ENCODE measurements around the gene RASSF7.
"Not testable (repeated sequence)": the region's sequence is repeated elsewhere in the genome, so short reads cannot be mapped to it uniquely, and the experiment has no call there.

RASSF7 gene

GRCh38 chr11:567011-567628 is 6.3 kb downstream of the RASSF7 start:
- DNase-seq (ENCODE audit: low spot score) = no peak

- no peak for DNase-seq (ENCODE audit: low spot score)
Observed at GRCh38 chr11:567629-568292, 7.0 kb downstream of the RASSF7 start.

DNA sequence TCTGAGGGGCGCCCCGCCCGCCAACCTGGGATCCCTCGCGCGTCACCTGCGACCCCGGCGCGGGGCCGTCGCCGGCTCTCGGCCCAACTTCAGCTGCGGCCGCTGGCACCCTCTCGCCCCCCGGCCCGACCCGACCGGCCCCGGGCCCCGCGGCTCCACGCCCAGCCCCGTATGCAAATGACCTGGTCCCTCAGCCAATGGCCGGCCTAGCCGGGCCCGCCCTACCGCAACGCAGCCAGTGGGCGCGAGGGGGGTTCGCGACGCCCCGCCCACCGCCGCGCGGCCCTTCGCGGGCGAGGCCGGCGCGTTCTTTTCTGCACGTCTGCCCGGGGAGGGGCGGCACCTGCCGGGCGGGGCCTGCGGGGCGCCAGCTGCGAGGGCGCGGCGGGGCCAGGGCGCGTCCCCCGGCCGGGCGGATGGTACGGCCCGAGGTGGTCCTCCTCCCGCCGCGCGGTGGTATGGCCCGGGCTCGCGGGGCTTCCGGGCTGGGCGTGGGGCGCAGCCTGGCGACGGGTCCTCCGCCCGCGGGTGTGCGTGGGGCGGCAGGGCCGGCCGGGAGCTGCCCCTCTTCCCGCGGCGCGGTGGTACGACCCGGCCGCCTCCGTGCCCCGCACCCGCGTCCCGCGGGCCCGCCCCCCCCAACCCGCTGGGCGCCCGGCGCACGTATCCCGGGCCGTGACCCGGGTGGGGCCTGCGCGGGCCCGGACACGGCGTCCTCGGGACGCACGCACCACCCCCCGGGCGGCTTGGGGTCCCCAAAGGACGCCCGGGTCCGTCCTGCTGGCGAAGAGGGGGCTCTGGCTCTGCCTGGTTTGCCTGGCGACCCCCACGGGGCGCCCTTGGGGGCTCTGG is 7.8 kb downstream of the RASSF7 start:
- peak; percentile 96 for DNase-seq (ENCODE audit: low spot score)

- DNase-seq (ENCODE audit: low spot score) = no peak
Observed at GRCh38 chr11:569158-569885, 8.6 kb downstream of the RASSF7 start.

- no peak for DNase-seq (ENCODE audit: low spot score)
Observed at GRCh38 chr11:571802-572185, 11.0 kb downstream of the RASSF7 start.

GRCh38 chr11:573146-573759 is 12.5 kb downstream of the RASSF7 start:
- no peak for DNase-seq (ENCODE audit: low spot score)

- DNase-seq (ENCODE audit: low spot score) = not testable (repeated sequence)
Observed at GRCh38 chr11:574031-574570, 13.3 kb downstream of the RASSF7 start.

DNA sequence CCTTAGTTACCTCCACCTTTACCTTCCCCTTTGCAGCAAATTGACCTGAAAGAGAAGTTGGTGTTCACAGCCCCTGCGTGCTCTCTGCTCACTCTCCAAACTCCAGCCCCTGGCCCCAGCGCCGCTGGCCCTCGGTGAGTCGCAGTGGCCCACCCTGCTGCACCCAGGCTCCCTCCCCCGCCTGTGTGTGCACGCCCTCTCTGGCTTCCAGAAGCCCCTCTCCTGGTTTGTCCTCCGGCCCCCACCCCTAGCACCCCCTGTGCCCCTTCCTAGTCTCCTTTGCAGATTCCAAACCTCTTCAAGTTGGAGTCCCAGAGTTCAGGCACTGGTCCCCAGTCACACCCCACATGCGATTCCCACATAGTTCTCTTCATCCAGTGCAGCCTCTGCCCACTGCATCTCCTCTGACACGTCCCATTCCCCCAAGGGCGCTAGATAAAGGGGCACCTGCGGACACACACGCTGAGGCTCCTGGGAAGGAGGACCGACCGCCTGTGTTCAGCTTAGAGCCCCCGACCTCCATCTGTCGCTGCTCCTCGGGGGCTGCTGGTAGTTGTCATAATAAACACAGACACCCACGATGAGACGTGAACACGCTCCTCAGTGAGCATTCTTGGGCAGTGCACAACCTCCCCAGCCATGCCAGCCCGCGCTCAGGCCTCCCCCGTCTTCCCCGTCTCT is 14.0 kb downstream of the RASSF7 start:
- no peak for DNase-seq (ENCODE audit: low spot score)

DNA sequence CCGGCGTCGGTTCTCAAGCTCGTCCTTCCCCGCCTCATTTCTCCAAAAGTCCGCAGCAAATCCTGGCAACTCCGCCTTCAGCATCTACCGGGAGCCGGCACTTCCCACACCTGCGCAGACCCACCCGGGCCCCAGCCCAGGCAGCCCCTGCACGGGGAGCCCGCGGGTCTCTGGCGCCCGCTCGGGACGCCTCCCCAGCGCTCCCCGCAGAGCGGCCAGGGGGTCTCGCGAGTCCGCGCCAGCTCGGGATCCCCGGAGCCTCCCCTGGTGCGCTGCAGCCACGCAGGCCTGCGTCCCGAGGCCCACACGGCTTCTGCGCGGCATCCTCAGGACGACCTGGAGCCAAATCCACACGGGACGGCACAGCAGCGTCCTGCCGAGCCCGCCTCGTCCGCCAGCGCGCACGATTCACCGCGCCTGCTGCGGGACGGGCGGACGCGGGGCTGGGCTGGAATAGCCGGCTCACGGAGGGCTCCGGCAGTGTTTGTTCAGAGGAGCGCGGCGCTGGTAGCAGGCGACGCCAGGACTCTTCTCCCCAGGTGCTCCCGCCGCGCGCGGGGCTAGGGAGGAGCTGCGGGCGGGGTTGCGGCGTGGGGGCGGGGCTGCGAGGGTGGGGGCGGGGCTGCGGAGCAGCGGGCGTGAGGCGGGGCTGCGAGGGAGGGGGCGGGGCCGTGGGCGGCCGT is 14.7 kb downstream of the RASSF7 start:
- DNase-seq (ENCODE audit: low spot score) = no peak

GRCh38 chr11:575996-576768 is 15.4 kb downstream of the RASSF7 start, which contains the start of gene PHRF1:
PHRF1 (plus strand) TSS chr11:576470; CDS start chr11:581513, 5,043 bp downstream.
- DNase-seq (ENCODE audit: low spot score) = peak; percentile 99

DNA sequence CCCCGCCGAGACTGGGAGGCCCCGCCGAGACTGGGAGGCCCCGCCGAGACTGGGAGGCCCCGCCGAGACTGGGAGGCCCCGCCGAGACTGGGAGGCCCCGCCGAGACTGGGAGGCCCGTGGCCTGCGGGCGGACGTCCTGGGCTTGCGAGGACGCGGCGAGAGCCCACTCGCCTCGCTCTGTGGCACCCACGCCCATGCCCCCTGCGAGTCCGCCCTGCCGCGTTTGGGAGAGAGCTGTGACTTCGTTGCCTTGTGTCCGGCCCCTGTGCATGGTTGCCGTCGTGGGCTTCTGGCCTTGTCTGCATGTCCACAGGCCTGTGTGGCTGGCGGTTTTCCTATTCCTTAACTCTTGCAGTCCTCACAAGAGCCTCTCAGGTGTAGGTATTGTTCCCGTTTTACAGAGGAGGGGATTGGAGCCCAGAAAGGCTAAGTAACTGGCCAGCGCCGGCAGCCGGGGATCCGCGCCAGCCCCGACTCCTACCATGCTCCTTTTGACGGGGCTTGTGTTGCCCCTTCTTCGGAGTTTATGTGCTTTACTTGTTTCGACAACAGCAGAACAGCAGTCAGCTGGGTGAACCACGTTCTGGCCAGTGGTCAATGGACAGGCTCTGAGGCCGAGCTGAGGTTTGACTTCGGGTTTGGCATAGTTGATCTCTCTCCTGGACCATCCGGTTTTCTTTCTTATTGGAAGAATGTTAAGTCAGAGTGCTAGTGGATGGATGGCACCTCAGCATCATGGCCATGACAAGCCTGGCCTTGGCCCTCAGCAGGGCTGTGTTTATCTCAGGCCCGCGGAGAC is 16.2 kb downstream of the RASSF7 start:
- no peak for DNase-seq (ENCODE audit: low spot score)

DNA sequence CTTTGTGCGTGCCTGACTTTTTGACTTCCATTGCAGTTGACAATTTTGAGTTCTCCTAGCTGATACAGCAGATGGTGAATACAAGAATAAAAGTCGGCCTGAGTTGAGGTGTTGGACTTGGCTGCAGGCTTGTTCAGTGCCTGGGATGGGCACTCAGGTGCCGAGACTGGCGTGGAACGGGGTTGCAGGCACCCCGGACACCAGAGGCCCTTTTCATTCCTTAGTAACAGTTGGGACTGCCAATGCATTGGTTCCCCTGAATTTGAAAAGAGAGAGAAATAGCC is 16.8 kb downstream of the RASSF7 start:
- no peak for DNase-seq (ENCODE audit: low spot score)

- DNase-seq (ENCODE audit: low spot score) = no peak
Observed at GRCh38 chr11:578276-579035, 17.7 kb downstream of the RASSF7 start.

- DNase-seq (ENCODE audit: low spot score) = no peak
Observed at GRCh38 chr11:579830-580601, 19.2 kb downstream of the RASSF7 start.

- no peak for DNase-seq (ENCODE audit: low spot score)
Observed at GRCh38 chr11:581342-581741, 20.6 kb downstream of the RASSF7 start.

DNA sequence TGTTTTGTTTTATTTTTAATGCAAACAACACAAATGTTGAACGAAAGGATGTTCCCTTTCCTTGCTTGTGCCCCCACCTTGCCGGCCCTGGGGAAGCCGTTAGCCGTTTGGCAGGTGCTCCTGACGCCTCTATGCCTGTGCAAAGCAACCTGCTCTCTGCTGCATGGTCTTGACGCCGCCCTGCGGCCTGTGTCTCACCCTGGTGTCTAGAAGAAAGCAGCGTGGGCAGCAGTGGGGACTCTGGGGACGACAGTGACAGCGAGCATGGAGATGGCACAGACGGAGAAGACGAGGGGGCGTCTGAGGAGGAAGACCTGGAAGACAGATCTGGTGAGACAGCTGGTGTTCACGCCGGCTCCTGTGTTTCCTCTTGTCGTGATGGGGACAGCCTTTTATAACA is 21.0 kb downstream of the RASSF7 start:
- DNase-seq (ENCODE audit: low spot score) = no peak

GRCh38 chr11:584287-584686 is 23.5 kb downstream of the RASSF7 start:
- DNase-seq (ENCODE audit: low spot score) = no peak
